Measurements from ENCODE around the gene AP1M1.

- TF ChIP-seq GATA2 (IDR thresholded peaks at IDR 0.05; ENCODE audit: low read depth, low read length) (no peak), GATA3 (IDR thresholded peaks at IDR 0.05; ENCODE audit: low read depth, low read length) (no peak)
These were observed 9.2 kb upstream of the AP1M1 start for GRCh38 chr19:16188521-16188920.
